Stimulated activated CD8-positive, alpha-beta memory T cell treated with anti-CD3 and anti-CD28 coated beads, Interleukin-15, amount 100 ng/mL, for 4 hours (primary cell): Measurements from ENCODE around the gene NOTCH4.

ENCODE experiments used
- DNase-seq, 2 donors: peaks; one replicate each; pipeline ENCODE4 v3.0.0-alpha.2; 2020; ENCODE audit warnings: low read depth in 2 of 2

Gene NOTCH4

DNA sequence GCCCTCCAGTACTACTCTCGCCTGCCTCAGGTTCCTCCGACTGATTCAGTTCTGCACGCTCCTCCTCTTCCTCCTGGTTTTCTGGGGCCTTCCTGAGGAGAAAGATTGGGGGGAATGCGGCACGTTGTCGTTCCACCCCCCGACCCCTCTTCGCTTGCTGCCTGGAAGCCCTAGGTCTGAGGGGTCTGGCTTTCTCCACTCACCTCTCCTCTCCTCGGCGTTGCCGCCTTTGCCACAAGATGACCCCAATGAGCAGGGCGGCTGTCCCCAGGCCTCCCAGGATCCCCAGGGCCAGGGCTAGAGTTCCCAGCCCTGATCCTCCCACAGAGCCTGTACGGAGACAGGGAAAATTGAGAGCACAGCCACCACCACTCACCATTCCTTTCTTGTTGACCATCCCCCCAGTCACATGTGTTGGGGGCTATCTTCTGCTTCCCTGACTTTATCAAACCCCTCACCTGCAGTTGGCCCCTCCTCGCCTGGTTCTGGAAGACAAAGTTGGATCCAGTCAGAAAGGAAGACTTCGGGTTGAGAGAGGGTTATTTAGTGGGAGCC, 42.6 kb downstream of the NOTCH4 start:
- DNase-seq = no peak

DNA sequence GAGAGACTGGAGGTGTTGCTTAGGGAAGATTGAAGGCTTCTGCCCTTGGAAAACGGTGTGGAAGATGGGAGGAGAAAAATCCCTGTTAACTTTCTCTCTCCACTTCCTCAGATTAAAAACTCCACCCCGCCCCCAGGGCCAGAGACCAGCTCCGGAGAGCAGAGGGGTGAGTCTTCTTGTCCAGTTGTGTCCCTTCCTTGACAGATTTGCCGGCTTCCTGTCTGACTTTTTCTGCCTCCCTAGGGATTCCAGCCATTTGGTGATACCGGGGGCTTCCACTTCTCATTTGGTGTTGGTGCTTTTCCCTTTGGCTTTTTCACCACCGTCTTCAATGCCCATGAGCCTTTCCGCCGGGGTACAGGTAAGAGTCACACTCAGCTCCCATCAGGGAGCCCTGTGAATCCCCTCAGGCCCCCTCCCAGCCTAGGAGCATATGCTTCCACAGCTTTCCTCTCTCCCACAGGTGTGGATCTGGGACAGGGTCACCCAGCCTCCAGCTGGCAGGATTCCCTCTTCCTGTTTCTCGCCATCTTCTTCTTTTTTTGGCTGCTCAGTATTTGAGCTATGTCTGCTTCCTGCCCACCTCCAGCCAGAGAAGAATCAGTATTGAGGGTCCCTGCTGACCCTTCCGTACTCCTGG, 44.0 kb downstream of the NOTCH4 start:
- no peak for DNase-seq

DNA sequence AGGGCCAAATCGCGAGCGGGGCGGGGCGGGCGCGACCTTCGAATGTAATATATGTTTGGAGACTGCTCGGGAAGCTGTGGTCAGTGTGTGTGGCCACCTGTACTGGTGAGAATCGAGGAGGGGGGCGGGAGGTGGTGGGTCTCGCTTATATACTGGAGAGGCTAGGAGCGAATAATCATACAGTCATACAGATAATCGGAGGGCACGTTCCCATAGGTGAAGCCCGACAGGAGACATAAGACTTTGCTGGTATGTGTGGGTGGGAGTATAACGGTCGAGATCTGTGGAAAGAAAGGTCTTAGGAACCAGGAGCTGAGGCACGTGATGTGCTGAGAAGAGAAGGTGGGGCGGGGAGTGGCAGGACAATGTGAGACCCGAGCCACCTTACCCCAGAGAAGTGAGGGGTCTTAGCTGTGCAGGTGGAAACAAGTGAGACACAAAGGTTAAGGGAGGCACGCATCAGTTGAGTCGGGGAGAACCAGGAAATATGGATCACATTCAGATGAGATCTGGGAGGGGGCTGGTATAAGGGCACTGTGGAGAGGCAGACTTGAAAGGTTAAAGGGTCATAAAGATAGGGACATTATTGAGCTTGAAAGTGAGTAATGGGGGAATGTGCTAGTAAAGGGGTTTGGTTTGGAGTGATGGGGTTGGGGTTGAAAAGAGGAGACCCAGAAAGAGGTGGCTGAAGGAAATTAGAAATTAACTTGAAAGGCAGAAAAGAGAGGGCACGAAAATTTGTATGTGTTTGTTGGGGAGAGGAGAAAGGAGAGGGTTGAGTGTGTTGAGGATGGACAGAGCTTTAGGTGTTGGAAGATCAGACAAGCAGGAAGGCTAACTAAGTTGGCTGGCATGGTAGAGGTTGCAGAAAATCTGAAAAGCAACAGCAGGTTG, 45.1 kb downstream of the NOTCH4 start:
- no peak for DNase-seq

DNA sequence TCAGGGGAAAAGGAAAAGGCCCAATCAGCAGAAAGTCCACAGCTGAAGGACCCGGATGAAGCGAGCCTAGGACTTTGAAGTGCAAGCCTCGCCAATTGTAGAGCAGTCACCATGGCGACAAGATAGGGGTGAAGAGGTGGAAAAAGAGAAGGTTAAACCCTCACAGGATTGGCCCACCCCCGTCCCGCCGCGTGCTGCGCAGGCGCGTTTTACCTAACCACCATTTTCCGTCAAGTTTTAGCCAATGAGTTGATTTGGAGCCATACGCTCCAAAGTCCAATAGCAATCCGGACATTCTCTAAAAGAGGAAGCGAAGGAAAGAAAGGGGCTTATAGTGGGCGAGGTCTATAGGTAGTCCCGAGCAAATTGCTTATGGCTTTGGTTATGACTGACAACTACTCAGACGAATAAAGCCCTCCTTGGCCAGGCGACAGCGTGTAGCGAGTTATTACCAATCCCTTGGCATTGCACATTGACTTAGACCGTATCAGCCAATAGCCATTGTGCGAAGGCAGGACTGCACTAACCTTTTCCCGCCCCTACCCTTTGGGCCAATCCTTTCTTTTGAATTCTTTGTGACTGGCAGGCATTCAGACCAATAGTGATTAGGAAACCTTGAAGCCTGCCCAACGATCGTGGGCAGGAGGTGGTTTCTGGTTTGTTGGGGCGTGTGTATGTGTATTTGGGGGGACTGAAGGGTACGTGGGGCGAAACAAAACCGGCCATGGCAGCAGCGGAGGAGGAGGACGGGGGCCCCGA, 45.9 kb downstream of the NOTCH4 start, which contains the start of gene RNF5:
TSS of gene RNF5 (plus strand) at position 618 of the 759 bp plus-strand sequence. CDS start at position 725, 107 bp downstream.
- DNase-seq = peak; percentile 78 to 91

DNA sequence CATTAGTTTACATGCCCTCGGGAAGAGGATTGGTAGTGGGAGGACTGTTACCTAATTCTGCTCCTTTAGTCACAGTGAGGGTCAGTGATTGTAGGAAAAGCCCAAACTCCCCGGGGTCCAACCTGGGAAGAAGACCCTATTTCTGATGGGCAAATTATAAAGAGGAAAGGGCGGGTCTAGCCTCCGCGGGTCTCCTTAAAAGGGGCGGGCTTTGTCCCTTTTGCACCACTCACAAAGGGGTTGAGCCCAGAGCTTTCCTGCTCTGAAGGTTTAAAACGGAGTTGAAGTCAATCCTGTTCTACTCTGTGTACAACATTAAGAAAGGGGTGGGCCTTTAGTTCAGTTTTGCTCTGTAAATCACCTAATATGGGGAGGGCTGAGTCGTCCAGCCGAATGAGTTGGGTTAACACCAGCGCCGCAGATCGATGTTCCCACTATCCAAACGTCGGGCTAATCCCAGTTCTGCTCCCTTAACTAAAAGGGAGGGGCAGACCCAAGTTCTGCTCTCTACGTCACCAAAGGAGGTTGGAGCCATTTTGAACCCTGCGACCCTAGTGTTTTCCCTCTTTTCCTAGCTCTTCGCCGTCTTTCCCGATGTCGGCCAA, 46.6 kb downstream of the NOTCH4 start:
- no peak for DNase-seq

DNA sequence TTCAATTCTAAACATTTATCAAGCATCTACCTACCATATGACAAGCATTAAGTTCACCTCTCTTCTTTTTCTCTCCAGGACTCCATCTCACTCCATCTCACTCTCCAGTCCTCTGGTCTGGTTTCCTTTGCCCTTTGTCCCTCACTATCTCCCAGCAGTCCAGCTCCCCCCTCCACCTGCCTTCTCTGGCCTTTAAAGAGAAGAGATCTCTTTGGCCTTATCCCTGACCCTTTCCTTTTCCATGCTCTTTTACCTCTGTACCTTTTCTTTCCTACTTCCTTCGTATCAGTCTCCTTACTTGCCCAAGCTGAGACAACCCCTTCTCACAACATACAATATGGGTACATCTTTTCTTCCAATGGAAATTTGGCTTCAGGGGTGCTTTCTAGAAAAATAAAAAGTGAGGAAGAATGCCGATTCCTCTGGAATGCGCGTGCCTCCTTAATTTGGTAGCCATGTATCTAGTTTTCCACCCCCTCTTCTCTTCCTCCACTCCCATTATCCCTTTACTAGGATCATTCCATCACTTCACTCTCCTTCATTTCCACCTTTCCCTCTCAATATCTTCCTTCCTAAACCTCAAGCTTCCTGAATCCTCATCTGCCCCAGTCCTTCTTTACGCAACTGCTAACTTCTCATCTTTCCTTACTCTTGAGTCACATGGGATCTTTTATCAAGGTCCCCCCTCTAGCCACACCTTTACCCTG, 47.2 kb downstream of the NOTCH4 start:
- no peak for DNase-seq

DNA sequence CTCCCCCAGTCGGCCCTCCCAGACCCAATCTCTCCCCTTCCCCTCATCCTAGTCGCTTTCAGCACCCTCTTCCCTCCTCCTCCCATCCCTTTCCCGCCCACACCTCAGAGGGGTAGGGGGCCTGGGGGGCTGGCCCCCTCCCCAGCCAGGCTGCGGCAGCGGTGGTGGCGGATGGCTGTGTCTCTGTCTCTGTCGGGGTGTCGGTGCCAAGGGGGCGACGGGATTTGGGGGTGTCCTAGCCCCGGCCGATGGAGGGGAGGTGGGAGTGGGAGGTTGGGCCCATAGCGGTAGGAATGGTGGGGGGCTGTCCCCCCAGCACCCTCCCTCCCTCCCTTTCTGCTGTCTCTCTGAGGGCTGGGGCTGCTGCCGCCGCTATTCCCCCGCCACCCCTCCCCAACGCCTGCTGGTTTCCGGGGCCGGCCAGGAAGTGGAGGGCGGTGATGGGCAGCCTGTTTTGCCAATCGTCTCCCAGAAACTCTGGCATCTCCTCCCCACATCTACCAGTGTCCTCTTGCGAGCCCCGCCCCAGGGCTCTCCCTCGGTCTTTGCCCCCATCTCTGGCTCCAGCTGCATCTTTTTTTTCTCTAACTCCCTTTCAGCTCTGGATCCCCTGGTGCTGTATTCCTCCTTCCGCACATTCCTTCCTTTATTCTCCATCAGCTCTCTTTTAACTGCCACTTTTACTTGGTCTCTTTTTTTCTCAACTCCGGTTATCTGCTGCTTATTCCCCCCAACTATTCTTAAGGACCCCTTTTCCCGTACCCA, 48.0 kb downstream of the NOTCH4 start, which contains the start of gene AGPAT1:
TSS of gene AGPAT1 (minus strand) at position 374 of the 765 bp plus-strand sequence. CDS start 4,588 bp downstream, outside the sequence.
- DNase-seq = peak; percentile 94 to 96

DNA sequence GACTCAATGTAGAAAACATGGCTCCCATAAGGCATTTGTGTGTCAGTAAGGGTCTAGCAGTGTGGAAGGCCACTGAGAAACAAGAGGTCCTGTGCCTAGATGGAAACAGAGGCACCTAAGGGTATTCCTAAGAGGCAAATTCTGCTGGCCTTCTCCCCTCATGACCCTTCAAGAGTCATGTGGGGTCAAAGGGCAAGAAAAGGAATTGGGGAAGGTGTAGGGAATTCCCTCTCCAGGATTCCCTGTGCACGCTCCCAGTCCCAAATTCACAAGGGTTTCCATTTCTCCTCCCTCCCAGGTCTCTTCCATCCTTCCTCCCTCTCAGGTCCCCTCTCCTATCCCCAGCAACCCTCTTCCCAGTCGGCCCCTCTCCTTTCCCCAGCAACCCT, 48.6 kb downstream of the NOTCH4 start:
- no peak for DNase-seq

DNA sequence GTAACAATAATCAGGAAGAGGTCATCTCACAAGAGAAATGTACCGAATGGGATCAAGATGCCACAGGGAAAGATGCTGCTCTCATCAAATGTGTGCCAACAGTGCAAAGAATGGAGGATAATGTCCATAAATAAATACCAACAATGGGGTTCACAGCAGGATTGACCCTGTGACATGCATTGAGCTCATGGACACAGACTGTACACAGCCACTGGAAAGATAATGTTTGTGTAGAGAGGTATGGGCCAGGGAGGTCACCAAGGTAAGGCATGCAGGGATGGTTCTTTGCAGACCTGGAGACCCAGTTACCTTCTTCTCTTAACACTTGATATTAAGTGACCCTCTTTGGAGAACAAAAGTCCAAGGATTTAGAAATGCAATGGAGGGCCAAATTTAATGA, 49.5 kb downstream of the NOTCH4 start:
- DNase-seq = no peak

DNA sequence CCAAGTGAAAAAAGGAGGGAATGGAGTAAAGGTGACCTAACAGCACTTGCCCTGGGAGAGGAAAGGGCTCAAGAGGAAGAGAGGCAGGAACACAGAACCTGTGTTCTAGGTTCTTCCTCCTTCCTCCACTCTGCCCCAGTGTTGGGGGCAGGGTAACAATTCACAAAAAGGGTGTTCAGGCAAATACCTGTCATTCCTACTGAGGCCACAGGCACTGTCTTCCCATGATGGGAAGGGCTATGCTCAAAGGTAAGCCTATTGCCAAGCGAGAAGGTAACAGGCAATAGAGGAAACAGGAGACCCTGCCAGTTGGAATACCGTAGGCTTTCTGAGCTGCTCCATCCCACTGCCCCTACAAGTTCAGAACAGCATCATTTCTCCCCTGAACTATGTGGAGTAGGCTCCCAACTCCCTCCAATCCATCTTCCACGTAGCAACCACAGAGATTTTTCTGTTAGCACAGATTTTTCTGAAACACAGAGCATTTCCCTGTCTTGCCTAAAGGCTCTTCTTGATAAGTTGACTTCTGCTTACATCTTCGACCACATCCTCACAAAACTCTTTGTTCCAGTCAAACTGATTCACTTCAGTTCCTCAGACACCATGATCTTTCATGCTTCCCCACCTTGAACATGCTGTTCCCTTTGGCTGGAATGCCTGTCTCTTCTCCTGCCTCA, 50.7 kb downstream of the NOTCH4 start:
- no peak for DNase-seq

DNA sequence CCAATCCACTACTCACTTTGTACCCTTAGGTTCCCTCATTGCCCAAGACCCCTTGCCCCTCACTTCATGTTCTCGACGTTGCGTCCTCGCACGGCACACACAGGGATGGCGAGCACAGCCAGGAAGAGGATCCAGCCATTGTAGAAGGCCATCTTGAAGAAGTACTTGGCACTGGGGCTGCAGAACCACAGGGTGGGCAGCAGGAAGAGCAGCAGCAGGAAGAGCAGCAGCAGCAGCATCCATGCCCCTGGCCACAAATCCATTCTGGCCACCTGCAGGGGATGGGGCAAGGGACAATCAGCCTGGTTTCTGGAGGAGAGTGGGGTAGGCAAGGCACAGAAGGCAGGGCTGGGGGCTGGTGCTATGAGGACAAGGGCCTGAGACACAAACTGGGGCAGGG, 52.6 kb downstream of the NOTCH4 start:
- DNase-seq = no peak

DNA sequence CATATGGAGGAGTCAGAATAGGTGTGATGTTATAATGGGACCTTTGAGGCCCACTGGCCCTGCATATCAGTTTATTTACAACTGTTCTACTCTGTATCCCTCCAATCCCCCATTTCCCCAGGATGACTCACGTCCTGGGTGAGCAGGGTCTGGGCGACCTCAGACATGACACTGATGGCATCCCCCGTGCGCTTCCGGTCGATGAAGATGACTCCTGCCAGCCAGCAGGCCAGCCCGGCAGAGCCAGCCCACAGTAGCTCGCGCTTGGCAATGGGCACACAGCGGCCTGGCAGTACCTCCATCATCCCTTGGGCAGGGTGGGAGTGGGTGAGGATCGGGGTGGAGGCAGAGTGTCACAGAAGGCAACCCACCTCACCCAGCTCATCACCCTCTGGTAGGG, 53.6 kb downstream of the NOTCH4 start:
- no peak for DNase-seq

DNA sequence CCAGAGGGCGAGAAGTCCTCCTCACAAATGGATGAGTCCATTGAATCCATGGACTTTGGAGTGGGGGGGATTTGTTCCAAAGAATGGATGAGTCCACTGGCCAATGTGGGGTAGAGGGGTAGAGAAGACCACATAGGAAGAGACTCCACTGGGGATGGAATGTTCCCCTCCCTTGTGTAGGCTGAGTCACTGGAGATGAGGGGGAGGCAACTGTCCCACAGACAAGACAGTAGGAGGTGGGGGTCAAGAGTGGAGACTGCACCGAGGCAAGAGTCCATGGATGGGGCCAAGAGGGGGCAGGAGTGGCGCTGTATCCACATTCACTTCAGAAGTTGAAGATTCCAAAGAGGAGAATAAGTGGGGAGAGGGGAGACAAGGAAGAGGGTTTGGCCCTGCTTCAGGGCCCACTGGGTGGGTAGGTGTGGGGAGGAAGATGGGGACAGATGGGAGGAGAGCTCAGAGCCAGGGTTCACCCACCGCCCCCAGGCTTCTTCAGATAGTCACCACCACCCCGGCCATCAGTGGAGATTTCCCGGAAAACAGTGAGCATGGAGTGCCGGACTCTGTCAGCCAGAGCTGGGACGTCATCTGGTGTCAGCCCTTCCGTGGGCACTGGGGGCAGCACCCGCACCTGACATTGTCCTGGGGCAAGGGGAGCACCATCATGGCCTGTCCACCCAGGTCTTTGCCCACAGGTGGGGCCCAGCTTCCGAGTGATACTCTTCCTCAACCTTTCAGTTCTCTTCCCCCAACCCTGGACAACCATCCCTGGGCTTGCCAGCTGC, 54.9 kb downstream of the NOTCH4 start:
- no peak for DNase-seq

DNA sequence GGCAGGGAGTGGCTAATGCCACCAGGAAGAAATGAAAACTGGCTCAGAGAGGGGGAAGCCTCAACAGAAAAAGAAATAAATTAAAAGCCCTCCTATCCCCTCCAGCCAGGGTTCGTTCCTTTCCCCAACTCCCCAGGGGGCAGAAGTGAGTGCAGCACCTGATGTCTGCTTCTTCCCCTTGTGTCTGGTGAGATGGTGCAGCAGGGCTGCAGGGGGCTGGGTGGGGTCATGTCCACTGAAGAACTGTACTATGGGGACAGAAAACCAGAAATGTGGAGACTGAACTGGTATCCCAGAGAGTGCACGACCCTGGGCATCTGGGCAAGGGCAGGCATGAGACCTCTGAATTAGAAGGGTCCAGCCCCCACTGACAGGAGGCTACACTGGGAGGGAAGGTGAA, 55.5 kb downstream of the NOTCH4 start:
- DNase-seq = no peak

DNA sequence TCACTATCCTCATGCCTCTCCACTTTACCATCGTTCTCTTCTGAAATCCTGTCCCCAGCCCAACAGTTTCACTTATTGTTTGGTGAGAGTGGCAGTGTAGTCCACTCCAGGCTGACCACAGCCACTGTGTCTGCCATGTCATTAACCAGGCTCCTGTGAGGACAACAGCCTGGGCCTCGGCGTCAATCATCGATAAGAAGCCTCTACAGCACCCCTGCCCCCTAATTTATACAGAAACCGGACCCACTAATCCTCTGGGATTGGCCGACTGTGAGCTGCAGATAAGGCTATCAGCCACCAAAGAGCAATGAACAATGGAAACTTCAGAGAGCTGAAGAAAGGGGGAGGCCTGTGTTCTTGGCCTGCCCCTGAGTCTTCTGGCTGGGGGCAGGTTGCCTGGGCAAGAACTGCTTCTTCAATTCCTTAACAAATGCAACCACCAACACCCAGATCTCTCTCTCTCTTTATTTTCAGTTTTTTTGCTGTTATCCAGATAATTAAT, 56.1 kb downstream of the NOTCH4 start:
- no peak for DNase-seq

DNA sequence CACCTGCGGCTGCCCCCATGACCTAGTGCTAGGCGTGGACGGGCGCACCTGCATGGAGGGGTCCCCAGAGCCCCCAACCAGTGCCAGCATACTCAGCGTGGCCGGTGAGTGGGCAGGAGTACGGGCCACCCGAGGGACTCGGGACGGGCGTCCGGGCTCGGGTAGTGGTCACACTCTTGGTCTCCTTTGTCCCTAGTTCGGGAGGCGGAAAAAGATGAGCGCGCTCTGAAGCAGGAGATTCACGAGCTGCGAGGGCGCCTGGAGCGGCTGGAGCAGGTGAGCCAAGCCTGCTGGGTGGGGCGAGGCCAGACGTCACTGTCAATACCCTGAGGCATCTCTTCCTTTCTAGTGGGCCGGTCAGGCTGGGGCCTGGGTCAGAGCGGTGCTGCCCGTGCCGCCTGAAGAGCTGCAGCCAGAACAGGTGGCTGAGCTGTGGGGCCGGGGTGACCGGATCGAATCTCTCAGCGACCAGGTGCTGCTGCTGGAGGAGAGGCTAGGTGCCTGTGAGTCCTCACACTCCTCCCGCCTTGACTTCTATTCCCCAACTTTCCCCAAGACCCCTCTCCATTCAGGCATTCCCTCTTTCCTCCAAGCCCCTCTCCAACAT, 56.6 kb downstream of the NOTCH4 start:
- no peak for DNase-seq

DNA sequence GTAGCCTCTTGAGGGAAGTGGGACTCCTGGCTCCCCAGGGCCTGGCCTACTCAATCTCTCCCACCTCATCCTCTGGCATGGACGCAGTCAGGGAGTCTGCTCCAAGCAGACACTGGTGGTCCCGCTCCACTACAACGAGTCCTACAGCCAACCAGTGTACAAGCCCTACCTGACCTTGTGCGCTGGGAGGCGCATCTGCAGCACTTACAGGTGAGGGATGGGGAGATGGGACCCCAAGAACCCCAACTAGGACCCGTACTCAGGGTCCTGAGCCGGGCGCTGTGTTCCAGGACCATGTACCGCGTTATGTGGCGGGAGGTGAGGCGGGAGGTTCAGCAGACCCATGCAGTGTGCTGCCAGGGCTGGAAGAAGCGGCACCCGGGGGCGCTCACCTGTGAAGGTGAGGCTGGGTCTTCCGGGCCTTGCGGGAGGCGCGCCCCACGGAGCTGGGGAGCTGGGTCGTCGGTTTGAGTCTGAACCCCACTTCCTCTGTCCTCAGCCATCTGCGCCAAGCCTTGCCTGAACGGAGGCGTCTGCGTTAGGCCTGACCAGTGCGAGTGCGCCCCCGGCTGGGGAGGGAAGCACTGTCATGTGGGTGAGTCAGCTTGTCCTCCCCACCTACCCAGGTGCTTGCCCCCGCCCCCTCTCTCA, 57.3 kb downstream of the NOTCH4 start:
- DNase-seq = no peak

DNA sequence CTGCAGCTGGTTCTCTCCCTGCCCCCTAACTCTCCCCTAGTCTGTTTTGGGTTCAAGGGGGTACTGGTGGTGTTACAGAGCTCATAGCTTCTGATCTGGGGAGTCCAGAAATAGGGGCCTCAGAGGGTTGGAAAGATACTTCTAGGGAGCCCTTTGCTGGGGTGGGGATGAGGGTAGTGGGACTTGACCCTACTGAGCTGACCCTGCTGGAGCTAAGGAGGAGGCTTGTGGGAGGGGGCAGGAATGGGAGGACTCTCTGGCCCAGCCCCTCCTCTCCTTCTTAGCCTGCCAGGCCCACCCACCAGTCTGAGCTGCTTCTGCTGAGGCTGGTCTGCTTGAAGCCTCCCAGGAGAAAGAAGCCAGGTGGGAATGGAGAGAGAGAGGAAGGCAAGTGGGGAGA, 59.6 kb downstream of the NOTCH4 start, which contains the start of gene EGFL8:
TSS of gene EGFL8 (plus strand) at position 301 of the 400 bp plus-strand sequence. CDS start 1,571 bp downstream, outside the sequence.
- DNase-seq = no peak
